HEK293 (cell line): ENCODE data around the gene AP3D1.

Experiments
- FEZF1 ChIP-seq: fragments of 450-650 bp; formaldehyde crosslinking; IDR thresholded peaks from 2 replicates; pipeline ENCODE4 v1.5.1; 2016; ENCODE audit warnings: missing biosample characterization, missing genetic modification characterization
- HOXD13 ChIP-seq: sonication (generic); formaldehyde crosslinking; IDR thresholded peaks from 2 replicates; pipeline ENCODE4 v1.8.0; 2022; ENCODE audit warnings: missing genetic modification reagents, borderline replicate concordance
- INSM2 ChIP-seq: fragments of 450-650 bp; formaldehyde crosslinking; IDR thresholded peaks from 2 replicates; pipeline ENCODE4 v1.5.1; 2016; ENCODE audit warnings: missing biosample characterization, missing genetic modification characterization
- MEIS1 ChIP-seq: sonication (generic); formaldehyde crosslinking; IDR thresholded peaks from 2 replicates; pipeline ENCODE4 v1.8.1; 2022; ENCODE audit warnings: missing genetic modification reagents, mild to moderate bottlenecking, borderline replicate concordance
- SALL2 ChIP-seq: fragments of 450-650 bp; formaldehyde crosslinking; IDR thresholded peaks from 2 replicates; pipeline ENCODE4 v1.5.0; 2017; ENCODE audit warnings: missing biosample characterization, mild to moderate bottlenecking, missing genetic modification characterization, borderline replicate concordance
- TCF7L2 ChIP-seq: IDR thresholded peaks from 2 replicates; pipeline ENCODE4 v1.6.1; 2011; ENCODE audit warnings: low read depth, mild to moderate bottlenecking, inconsistent platforms, low read length, moderate library complexity, borderline replicate concordance
- ZFHX2 ChIP-seq: fragments of 450-650 bp; formaldehyde crosslinking; conservative IDR thresholded peaks from 2 replicates; pipeline ENCODE4 v1.5.1; 2016; ENCODE audit warnings: missing biosample characterization, missing genetic modification characterization
- ZNF114 ChIP-seq: fragments of 450-650 bp; formaldehyde crosslinking; IDR thresholded peaks from 2 replicates; pipeline ENCODE4 v1.5.0; 2017; ENCODE audit warnings: missing biosample characterization, missing genetic modification characterization
- ZNF157 ChIP-seq: fragments of 450-650 bp; formaldehyde crosslinking; IDR thresholded peaks from 2 replicates; pipeline ENCODE4 v1.5.1; 2016; ENCODE audit warnings: missing biosample characterization, missing genetic modification characterization
- ZNF18 ChIP-seq: fragments of 450-650 bp; formaldehyde crosslinking; IDR thresholded peaks from 2 replicates; pipeline ENCODE4 v1.5.1; 2016; ENCODE audit warnings: missing biosample characterization, missing genetic modification characterization
- ZNF214 ChIP-seq: fragments of 450-650 bp; formaldehyde crosslinking; IDR thresholded peaks from 2 replicates; pipeline ENCODE4 v1.5.1; 2017; ENCODE audit warnings: missing biosample characterization, mild to moderate bottlenecking, missing genetic modification characterization, borderline replicate concordance
- ZNF223 ChIP-seq: fragments of 450-650 bp; formaldehyde crosslinking; IDR thresholded peaks from 2 replicates; pipeline ENCODE4 v1.5.1; 2016; ENCODE audit warnings: missing biosample characterization, missing genetic modification characterization
- ZNF335 ChIP-seq: fragments of 450-650 bp; formaldehyde crosslinking; conservative IDR thresholded peaks from 2 replicates; pipeline ENCODE4 v1.5.1; 2016; ENCODE audit warnings: missing biosample characterization, missing genetic modification characterization
- ZNF362 ChIP-seq: fragments of 450-650 bp; formaldehyde crosslinking; IDR thresholded peaks from 2 replicates; pipeline ENCODE4 v1.5.1; 2016; ENCODE audit warnings: missing biosample characterization, missing genetic modification characterization
- ZNF600 ChIP-seq: fragments of 450-650 bp; formaldehyde crosslinking; IDR thresholded peaks from 2 replicates; pipeline ENCODE4 v1.5.1; 2016; ENCODE audit warnings: missing biosample characterization, missing genetic modification characterization
- ZNF610 ChIP-seq: fragments of 450-650 bp; formaldehyde crosslinking; IDR thresholded peaks from 2 replicates; pipeline ENCODE4 v1.5.1; 2016; ENCODE audit warnings: missing biosample characterization, missing genetic modification characterization, borderline replicate concordance
- ZNF626 ChIP-seq: fragments of 450-650 bp; sonication (Bioruptor Pico); formaldehyde crosslinking; IDR thresholded peaks from 2 replicates; pipeline ENCODE4 v1.5.1; 2018; ENCODE audit warnings: missing biosample characterization, missing genetic modification characterization, inconsistent platforms
- ZNF664 ChIP-seq: fragments of 450-650 bp; formaldehyde crosslinking; IDR thresholded peaks from 2 replicates; pipeline ENCODE4 v1.5.1; 2016; ENCODE audit warnings: missing biosample characterization, missing genetic modification characterization
- ZNF677 ChIP-seq: fragments of 450-650 bp; IDR thresholded peaks from 2 replicates; pipeline ENCODE4 v1.5.0; 2018; ENCODE audit warnings: missing biosample characterization, mild to moderate bottlenecking, missing genetic modification characterization, moderate library complexity
- ZNF791 ChIP-seq: fragments of 450-650 bp; formaldehyde crosslinking; IDR thresholded peaks from 2 replicates; pipeline ENCODE4 v1.5.1; 2016; ENCODE audit warnings: missing biosample characterization, missing genetic modification characterization
- ZNF792 ChIP-seq: fragments of 450-650 bp; formaldehyde crosslinking; IDR thresholded peaks from 2 replicates; pipeline ENCODE4 v1.5.1; 2016; ENCODE audit warnings: missing biosample characterization, missing genetic modification characterization
- ZSCAN16 ChIP-seq: fragments of 450-650 bp; formaldehyde crosslinking; IDR thresholded peaks from 2 replicates; pipeline ENCODE4 v1.5.1; 2016; ENCODE audit warnings: missing biosample characterization, missing genetic modification characterization
- TF ChIP-seq, protein P1 (sequence below): fragments of 450-650 bp; formaldehyde crosslinking; IDR thresholded peaks from 2 replicates; pipeline ENCODE4 v1.5.1; 2017; ENCODE audit warnings: missing biosample characterization, mild to moderate bottlenecking, missing genetic modification characterization, moderate library complexity
- TF ChIP-seq, protein P2 (sequence below): fragments of 450-650 bp; formaldehyde crosslinking; conservative IDR thresholded peaks from 2 replicates; pipeline ENCODE4 v1.5.1; 2016; ENCODE audit warnings: low read depth, missing biosample characterization, missing genetic modification characterization
- TF ChIP-seq, protein P3 (sequence below): fragments of 450-650 bp; formaldehyde crosslinking; IDR thresholded peaks from 2 replicates; pipeline ENCODE4 v1.5.1; 2016; ENCODE audit warnings: missing biosample characterization, missing genetic modification characterization

AP3D1 gene

DNA sequence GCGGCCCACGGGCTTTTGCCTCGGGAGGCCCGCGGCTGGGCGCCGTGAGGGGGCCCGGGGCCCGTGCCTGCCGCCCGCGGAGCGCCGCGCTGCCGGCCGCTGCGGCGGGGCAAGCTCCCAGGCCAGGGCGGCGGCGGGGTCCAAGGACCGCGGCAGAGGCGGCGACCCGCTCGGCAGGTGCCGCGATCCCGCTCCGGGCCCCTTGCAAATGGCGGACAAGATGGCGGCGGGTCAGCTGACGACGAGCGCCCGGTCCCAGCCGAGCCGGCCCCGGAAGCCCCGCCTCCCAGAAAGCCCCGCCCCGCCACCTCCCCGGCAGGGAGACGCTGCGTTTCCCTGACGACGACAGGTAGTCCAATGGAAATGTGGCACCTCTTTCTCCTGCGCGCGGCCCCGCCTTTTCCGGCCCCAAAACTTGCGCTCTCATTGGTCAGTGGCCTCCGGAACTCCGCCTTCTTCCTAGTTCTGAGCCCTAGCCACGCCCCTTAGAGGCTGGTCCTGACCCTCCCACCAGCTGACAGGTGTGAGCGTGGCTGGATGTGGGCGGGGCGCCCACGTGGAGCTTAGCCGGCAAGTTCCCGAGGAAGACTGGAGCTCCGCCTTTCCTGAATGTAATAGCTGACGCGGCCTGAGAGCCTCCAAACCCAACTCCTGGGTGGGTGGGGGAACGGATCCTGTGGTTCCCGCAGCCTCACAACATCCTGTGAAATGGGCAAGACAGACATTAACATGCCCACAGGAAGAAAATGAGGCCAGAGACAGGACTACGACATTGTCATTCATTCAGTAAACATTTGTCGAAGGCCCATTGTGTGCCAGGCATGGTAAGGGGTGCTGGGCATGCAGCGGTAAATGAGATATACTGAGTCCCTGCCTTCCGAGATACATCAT lies at the start of gene AP3D1 (continued):
- no peak for TF ChIP-seq INSM2 (tag by site-specific recombination)
- no peak for TF ChIP-seq TCF7L2
- TF ChIP-seq ZSCAN16: no peak
- TF ChIP-seq, protein P1, sequence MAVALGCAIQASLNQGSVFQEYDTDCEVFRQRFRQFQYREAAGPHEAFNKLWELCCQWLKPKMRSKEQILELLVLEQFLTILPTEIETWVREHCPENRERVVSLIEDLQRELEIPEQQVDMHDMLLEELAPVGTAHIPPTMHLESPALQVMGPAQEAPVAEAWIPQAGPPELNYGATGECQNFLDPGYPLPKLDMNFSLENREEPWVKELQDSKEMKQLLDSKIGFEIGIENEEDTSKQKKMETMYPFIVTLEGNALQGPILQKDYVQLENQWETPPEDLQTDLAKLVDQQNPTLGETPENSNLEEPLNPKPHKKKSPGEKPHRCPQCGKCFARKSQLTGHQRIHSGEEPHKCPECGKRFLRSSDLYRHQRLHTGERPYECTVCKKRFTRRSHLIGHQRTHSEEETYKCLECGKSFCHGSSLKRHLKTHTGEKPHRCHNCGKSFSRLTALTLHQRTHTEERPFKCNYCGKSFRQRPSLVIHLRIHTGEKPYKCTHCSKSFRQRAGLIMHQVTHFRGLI (tag by site-specific recombination): no peak
- no peak for TF ChIP-seq ZNF677 (tag by site-specific recombination)
- no peak for TF ChIP-seq ZNF214 (tag by site-specific recombination)
- TF ChIP-seq ZNF114 (tag by site-specific recombination): no peak
- peak; percentile 98 for TF ChIP-seq ZFHX2 (tag by site-specific recombination)
- no peak for TF ChIP-seq HOXD13 (CRISPR knock-in tag)
- TF ChIP-seq FEZF1 (tag by site-specific recombination): no peak
- no peak for TF ChIP-seq ZNF791 (tag by site-specific recombination)
- no peak for TF ChIP-seq ZNF362 (tag by site-specific recombination)
- no peak for TF ChIP-seq ZNF664 (tag by site-specific recombination)
- TF ChIP-seq MEIS1: 0 out of 2 replicates have a peak, but pooled peaks have one; percentile 32
- TF ChIP-seq ZNF792 (tag by site-specific recombination): no peak
- no peak for TF ChIP-seq ZNF626 (tag by site-specific recombination)
- TF ChIP-seq, protein P2, sequence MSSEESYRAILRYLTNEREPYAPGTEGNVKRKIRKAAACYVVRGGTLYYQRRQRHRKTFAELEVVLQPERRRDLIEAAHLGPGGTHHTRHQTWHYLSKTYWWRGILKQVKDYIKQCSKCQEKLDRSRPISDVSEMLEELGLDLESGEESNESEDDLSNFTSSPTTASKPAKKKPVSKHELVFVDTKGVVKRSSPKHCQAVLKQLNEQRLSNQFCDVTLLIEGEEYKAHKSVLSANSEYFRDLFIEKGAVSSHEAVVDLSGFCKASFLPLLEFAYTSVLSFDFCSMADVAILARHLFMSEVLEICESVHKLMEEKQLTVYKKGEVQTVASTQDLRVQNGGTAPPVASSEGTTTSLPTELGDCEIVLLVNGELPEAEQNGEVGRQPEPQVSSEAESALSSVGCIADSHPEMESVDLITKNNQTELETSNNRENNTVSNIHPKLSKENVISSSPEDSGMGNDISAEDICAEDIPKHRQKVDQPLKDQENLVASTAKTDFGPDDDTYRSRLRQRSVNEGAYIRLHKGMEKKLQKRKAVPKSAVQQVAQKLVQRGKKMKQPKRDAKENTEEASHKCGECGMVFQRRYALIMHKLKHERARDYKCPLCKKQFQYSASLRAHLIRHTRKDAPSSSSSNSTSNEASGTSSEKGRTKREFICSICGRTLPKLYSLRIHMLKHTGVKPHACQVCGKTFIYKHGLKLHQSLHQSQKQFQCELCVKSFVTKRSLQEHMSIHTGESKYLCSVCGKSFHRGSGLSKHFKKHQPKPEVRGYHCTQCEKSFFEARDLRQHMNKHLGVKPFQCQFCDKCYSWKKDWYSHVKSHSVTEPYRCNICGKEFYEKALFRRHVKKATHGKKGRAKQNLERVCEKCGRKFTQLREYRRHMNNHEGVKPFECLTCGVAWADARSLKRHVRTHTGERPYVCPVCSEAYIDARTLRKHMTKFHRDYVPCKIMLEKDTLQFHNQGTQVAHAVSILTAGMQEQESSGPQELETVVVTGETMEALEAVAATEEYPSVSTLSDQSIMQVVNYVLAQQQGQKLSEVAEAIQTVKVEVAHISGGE (tag by site-specific recombination): no peak
- no peak for TF ChIP-seq ZNF18 (tag by site-specific recombination)
- TF ChIP-seq, protein P3, sequence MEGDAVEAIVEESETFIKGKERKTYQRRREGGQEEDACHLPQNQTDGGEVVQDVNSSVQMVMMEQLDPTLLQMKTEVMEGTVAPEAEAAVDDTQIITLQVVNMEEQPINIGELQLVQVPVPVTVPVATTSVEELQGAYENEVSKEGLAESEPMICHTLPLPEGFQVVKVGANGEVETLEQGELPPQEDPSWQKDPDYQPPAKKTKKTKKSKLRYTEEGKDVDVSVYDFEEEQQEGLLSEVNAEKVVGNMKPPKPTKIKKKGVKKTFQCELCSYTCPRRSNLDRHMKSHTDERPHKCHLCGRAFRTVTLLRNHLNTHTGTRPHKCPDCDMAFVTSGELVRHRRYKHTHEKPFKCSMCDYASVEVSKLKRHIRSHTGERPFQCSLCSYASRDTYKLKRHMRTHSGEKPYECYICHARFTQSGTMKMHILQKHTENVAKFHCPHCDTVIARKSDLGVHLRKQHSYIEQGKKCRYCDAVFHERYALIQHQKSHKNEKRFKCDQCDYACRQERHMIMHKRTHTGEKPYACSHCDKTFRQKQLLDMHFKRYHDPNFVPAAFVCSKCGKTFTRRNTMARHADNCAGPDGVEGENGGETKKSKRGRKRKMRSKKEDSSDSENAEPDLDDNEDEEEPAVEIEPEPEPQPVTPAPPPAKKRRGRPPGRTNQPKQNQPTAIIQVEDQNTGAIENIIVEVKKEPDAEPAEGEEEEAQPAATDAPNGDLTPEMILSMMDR: no peak
- TF ChIP-seq ZNF600 (tag by site-specific recombination): no peak
- TF ChIP-seq SALL2: no peak
- no peak for TF ChIP-seq ZNF223 (tag by site-specific recombination)
- peak; percentile 35; the same call in 1 of the 2 replicates for TF ChIP-seq ZNF335 (tag by site-specific recombination)
- TF ChIP-seq ZNF157 (tag by site-specific recombination): no peak
- TF ChIP-seq ZNF610 (tag by site-specific recombination): no peak
